DMS 273 (cell line): ENCODE data around the gene NAA25.
"Not testable (repeated sequence)": the region's sequence is repeated elsewhere in the genome, so short reads cannot be mapped to it uniquely, and the experiment has no call there.

ENCODE experiments used
- DNase-seq: peaks from one replicate; lab custom pipeline; 2025; ENCODE audit not compliant: unreplicated experiment; lab: John Stamatoyannopoulos, UW

Gene NAA25

GRCh38 chr12:112063273-112063672, 45.3 kb downstream of the NAA25 start:
- DNase-seq, result no peak

- no peak for DNase-seq
These were observed 47.4 kb downstream of the NAA25 start for GRCh38 chr12:112061137-112061536.

- DNase-seq, result no peak
These were observed 59.2 kb downstream of the NAA25 start for GRCh38 chr12:112049351-112049750.

- DNase-seq, result no peak
These were observed 62.6 kb downstream of the NAA25 start for GRCh38 chr12:112046003-112046402.

DNA sequence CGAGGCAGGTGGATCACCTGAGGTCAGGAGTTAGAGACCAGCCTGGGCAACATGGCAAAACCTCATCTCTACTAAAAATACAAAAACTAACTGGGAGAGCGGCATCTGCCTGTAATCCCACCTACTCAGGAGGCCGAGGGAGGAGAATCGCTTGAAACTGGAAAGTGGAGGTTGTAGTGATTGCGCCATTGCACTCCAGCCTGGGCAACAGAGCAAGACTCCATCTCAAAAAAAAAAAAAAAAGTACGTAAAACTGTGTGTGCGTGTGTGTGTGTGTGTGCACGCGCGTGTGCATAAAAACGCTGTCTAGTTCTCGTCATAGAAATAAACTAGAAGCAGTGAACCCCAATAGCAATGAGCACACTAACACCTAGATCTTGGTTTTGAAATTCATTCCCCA, 72.0 kb downstream of the NAA25 start:
- DNase-seq, result not testable (repeated sequence)

GRCh38 chr12:112035219-112035785, 73.3 kb downstream of the NAA25 start:
- no peak for DNase-seq

DNA sequence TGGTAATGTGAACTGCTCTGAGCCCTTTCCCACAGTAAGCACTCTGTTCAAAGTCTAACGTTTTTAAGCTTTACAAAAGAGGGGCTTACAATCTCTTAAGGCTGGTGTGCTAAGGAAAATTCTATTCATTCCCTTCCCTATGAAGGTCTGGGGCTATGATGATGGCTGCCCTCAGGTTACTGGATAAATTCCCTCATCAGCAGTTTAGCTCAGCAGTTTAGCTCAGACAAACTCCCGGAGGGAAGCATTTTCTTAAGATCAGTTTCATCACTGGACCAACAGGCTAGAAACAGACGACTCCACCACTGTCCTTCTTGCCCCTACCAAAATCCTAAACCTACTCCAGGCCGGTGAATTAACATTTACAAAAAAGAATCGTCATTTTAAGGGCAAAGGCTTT, 76.3 kb downstream of the NAA25 start:
- DNase-seq, result no peak

- DNase-seq, result no peak
These were observed 77.1 kb downstream of the NAA25 start for GRCh38 chr12:112031472-112031871.

DNA sequence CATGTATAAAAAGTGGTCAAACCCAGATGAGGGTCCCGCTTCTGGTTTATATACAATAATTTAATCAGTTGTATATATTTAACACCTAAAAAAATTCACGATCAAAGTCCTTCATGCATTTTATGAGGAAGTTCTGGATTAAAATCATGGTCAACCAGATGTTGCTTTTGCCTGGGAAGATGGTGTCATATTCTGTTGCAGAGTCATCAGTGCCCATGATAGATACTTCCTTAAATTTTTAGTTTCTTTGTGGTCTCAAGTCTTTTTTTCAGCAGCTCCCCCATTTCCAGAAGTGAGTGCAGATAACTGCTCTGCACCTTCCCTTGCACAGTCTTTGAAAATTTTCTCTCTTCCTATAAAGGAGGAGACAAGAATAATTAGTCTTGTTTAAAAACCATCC, 79.3 kb downstream of the NAA25 start:
- DNase-seq, result no peak

GRCh38 chr12:112025808-112026375, 82.7 kb downstream of the NAA25 start:
- DNase-seq, result no peak

DNA sequence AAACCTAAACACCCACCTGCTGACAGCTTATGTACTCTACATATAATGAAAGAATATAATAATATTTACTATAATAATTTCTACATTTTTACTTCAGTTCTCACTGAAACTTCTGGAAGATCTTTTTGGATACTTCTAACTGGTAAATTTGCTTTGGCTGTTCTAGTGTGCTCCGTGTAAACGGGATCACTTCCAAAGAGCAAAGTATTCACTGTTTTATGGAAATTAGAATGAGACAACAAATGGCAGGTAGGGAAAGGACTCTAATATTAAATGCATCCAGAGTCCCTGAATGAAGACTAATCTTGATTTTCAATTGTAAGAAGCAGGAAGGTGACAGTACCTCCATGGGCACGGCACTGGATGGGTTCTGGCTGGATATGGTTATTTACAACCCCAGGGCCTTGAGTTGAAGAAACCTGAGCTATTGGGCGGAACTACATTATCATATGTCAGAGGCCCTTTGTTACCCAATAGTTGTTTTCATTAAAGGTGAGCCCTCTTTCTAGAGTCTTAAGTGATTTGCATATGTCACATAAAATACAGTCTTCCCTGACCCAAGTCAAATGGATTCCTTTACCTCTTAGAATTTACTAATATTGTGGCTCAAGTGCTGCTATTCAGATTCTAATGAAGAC, 84.7 kb downstream of the NAA25 start:
- DNase-seq, result no peak

- no peak for DNase-seq
These were observed 86.2 kb downstream of the NAA25 start for GRCh38 chr12:112022241-112023016.

DNA sequence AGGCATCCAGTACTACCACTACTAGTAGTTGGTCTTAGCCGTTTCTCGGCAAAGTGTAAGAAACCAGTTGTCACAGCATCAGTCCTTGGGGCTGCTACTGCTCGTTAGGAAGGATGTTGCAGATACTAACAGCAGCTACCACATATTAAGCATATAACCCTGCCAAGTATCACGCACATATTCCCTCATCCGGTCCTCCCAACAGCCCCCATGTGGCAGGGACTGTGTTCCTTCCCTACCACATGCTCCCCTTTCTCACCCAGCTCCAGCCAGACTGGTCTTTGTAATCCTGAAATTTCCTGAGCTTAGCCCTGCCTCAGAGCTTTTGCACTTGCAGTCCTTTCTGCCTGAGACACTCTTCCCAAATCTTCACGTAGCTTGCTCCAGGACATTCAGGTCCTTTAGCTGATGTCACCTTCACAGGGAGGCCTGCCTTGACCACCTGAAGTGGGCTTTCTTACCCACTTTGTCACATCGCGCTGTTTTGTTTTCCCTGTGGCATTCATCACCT, 87.6 kb downstream of the NAA25 start:
- DNase-seq, result no peak

DNA sequence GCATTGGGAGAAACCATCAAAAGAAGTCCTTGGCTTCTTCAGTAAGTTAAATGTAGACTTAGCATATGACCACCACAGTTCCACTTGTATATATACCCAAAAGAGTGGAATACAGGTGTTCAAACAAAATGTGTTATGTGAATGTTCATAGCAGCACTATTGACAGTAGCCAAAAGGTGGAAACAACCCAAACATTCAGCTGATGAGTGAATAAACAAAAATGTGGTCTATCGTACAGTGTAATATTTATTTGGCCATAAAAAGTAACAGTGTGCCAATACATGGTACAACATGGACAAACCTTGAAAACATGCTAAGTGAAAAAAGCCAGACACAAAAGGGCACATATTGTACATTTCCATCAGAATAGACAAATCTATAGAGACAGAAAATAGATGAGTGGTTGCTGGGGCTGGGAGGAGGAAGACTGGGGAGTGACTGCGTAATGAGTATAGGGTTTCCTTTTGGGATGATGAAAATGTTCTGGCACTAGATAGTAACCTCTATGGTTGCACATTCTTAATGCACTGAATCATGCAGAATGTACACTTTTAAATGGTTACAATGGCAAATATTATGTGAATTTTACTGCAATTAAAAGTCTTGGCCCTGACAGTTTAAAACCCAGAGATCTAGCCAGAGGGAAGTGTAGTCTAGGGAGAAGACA, 89.9 kb downstream of the NAA25 start:
- DNase-seq, result no peak

GRCh38 chr12:112017041-112017440, 91.5 kb downstream of the NAA25 start:
- peak; percentile 47 for DNase-seq

GRCh38 chr12:112015938-112016337, 92.6 kb downstream of the NAA25 start:
- no peak for DNase-seq

DNA sequence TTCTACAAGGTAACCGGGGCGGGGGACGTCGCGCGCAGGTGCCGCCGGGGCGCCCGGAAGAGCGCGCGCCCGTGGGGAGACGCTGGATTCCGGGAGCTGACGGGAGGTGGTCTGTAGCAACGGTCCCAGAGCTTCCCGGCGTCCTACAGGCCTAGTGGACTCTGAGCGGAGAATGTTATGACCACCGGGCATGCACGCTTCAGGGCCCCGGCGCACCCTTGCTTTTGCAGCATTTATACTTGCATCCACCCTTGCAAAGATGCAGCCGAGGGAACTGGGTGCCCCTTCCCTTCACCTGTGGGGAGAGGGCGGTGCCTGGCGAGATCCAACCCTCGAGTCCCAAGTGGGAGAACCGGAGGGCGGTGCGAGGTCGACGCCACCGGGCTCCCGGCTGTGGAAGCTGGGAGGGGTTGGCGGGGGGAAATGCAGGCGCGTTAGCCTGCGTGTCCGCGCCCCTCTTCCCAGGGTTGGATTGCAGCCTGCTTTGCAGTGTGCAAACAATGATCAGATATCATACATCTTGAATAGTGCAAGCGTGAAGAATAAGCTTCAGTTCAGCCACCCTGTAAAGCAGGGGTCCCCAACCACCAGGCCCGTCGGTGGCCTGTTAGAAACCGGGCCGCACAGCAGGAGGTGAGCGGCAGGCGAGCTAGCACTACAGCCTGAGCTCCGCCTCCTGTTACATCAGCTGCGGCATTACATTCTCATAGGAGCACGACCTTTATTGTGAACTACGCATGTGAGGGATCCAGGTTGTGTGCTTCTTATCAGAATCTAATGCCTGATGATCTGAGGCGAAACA, 94.8 kb downstream of the NAA25 start:
- DNase-seq, result peak; percentile 86

- peak; percentile 98 for DNase-seq
These were observed 95.6 kb downstream of the NAA25 start, which contains the start of the genes ERP29 and TMEM116 for GRCh38 chr12:112012775-112013600. TSS of gene ERP29 (plus strand) at chr12:112013426. CDS start at chr12:112013466, 40 bp downstream. TSS of gene TMEM116 (minus strand) at chr12:112013165. CDS start at chr12:112005270, 7,895 bp downstream.

GRCh38 chr12:112011685-112012084, 96.9 kb downstream of the NAA25 start:
- DNase-seq, result no peak
